ENCODE results near the gene JMJD8. TPM values are rescaled to one million over a fixed set of nuclear protein-coding genes. Genes with fewer than 3 reads are reported as not detected.
A peak's percentile ranks its signal among the peaks of the same experiment; 100 is the strongest.

JMJD8 gene
- total RNA-seq, 4 donors from 2014 or later: 45.6 to 56.1 (median 51.9) TPM

DNA sequence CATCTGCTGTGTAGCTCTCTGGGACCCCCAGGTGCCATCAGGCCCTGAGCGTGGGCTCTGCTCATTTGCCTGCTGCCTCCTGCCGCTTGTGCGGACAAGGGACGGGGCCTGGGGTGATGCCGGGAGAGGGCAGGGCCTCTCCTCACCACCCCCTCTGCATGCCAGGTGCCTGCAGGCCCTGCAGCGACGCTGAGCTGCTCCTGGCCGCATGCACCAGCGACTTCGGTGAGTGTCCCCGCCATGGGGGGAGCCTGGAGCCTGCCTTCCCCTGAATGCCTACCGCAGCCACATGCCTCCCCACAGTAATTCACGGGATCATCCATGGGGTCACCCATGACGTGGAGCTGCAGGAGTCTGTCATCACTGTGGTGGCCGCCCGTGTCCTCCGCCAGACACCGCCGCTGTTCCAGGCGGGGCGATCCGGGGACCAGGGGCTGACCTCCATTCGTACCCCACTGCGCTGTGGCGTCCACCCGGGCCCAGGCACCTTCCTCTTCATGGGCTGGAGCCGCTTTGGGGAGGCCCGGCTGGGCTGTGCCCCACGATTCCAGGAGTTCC lies 32.7 kb upstream of the JMJD8 start:
- no peaks in the 10 kb centered on the region for H3K27me3 ChIP-seq
- no peaks in the 10 kb centered on the region for H3K36me3 ChIP-seq
- peaks cover 4 to 47% (median 30%) of the 10 kb centered on the region in 4 donors for H3K4me1 ChIP-seq
- no peaks in the 10 kb centered on the region for H3K9me3 ChIP-seq
- no peak for TF ChIP-seq POLR2A (IDR thresholded peaks at IDR 0.05)
- TF ChIP-seq, protein P1, sequence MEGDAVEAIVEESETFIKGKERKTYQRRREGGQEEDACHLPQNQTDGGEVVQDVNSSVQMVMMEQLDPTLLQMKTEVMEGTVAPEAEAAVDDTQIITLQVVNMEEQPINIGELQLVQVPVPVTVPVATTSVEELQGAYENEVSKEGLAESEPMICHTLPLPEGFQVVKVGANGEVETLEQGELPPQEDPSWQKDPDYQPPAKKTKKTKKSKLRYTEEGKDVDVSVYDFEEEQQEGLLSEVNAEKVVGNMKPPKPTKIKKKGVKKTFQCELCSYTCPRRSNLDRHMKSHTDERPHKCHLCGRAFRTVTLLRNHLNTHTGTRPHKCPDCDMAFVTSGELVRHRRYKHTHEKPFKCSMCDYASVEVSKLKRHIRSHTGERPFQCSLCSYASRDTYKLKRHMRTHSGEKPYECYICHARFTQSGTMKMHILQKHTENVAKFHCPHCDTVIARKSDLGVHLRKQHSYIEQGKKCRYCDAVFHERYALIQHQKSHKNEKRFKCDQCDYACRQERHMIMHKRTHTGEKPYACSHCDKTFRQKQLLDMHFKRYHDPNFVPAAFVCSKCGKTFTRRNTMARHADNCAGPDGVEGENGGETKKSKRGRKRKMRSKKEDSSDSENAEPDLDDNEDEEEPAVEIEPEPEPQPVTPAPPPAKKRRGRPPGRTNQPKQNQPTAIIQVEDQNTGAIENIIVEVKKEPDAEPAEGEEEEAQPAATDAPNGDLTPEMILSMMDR (IDR thresholded peaks at IDR 0.05): no peak
- DNase-seq: no peak
- H3K27ac ChIP-seq: no peak overlapping the region
- H3K4me3 ChIP-seq: no peak overlapping the region

- H3K4me1 ChIP-seq: peaks cover 4 to 45% (median 24%) of the 10 kb centered on the region in 4 donors
- H3K4me3 ChIP-seq: peak overlapping the region in 3 of 4 donors; percentile 74 to 82 (median 80)
- no peaks in the 10 kb centered on the region for H3K36me3 ChIP-seq
- DNase-seq: no peak
- peaks cover 0 to 3% of the 10 kb centered on the region in 2 donors for H3K27me3 ChIP-seq
- no peaks in the 10 kb centered on the region for H3K9me3 ChIP-seq
- peak overlapping the region in 1 of 4 donors; percentile 58 for H3K27ac ChIP-seq
- no peak for TF ChIP-seq POLR2A (IDR thresholded peaks at IDR 0.05)
- TF ChIP-seq, protein P1 (IDR thresholded peaks at IDR 0.05): no peak
Measured at GRCh38 chr16:716200-716568, 32.0 kb upstream of the JMJD8 start.

DNA sequence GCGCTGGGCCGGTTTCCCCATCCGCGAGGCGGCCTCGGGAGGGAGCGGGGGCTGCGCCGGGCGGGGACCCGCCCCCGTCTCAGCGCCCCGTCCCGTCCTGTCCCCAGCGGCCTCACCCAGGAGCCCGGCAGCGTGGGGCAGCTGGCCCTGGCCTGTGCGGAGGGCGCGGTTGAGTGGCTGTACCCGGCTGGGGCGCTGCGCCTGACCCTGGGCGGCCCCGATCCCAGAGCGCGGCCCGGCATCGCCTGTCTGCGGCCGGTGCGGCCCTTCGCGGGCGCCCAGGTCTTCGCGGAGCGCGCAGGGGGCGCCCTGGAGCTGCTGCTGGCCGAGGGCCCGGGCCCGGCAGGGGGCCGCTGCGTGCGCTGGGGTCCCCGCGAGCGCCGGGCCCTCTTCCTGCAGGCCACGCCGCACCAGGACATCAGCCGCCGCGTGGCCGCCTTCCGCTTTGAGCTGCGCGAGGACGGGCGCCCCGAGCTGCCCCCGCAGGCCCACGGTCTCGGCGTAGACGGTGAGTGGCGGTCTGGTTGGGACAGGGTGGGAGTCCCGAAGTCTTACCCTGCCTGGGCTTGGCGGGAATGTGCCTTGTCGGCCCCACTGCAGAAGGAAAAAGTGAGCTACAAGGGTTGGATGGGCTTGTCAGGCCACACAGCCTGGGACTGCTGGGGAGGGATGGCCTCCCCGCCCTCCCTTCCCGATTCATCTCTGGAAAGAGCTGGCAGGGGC lies 31.5 kb upstream of the JMJD8 start:
- peak overlapping the region in 1 of 4 donors; percentile 58 for H3K27ac ChIP-seq
- peak in 1 of 3 donors; percentile 55 for DNase-seq
- peaks cover 4 to 45% (median 22%) of the 10 kb centered on the region in 4 donors for H3K4me1 ChIP-seq
- no peaks in the 10 kb centered on the region for H3K9me3 ChIP-seq
- peak overlapping the region; percentile 53 to 82 (median 77) for H3K4me3 ChIP-seq
- no peaks in the 10 kb centered on the region for H3K36me3 ChIP-seq
- TF ChIP-seq POLR2A (IDR thresholded peaks at IDR 0.05): no peak
- TF ChIP-seq, protein P1 (IDR thresholded peaks at IDR 0.05): peak in 3 of 6 experiments; percentile 2 to 15 (median 6)
- peaks cover 0 to 8% of the 10 kb centered on the region in 2 donors for H3K27me3 ChIP-seq

- Histone ChIP-seq H3K36me3 (no peaks in the 10 kb centered on the region), H3K4me1 (peaks cover 4 to 38% (median 15%) of the 10 kb centered on the region in 4 donors), H3K27me3 (peaks cover 0 to 9% of the 10 kb centered on the region in 2 donors)
Measured at GRCh38 chr16:714558-715476, 30.7 kb upstream of the JMJD8 start, which contains the start of gene METRN. Gene METRN (plus strand): TSS chr16:715118. CDS start chr16:715290, 172 bp downstream.

GRCh38 chr16:714079-714478 lies 29.9 kb upstream of the JMJD8 start:
- no peak overlapping the region for H3K4me3 ChIP-seq
- DNase-seq: no peak
- H3K27me3 ChIP-seq: peaks cover 0 to 9% of the 10 kb centered on the region in 2 donors
- no peak overlapping the region for H3K27ac ChIP-seq
- H3K9me3 ChIP-seq: no peaks in the 10 kb centered on the region
- no peak for TF ChIP-seq POLR2A (IDR thresholded peaks at IDR 0.05)
- TF ChIP-seq, protein P1 (IDR thresholded peaks at IDR 0.05): no peak
- H3K36me3 ChIP-seq: no peaks in the 10 kb centered on the region
- H3K4me1 ChIP-seq: peaks cover 4 to 32% (median 13%) of the 10 kb centered on the region in 4 donors

More at GRCh38 chr16:714558-715476, 30.7 kb upstream of the JMJD8 start, which contains the start of gene METRN:
- no peaks in the 10 kb centered on the region for H3K9me3 ChIP-seq
- H3K27ac ChIP-seq: peak within 1 kb of the TSS in 1 of 4 donors; percentile 58
- peak within 1 kb of the TSS; percentile 53 to 82 (median 77) for H3K4me3 ChIP-seq
- DNase-seq: peak; percentile 94 to 96 (median 95)
- TF ChIP-seq, protein P1 (IDR thresholded peaks at IDR 0.05): no peak
- no peak for TF ChIP-seq POLR2A (IDR thresholded peaks at IDR 0.05)
